SK-N-SH (cell line): ENCODE measurements around the gene ALDH4A1.

Source experiments
- POLR2AphosphoS5 ChIP-seq: IDR thresholded peaks from 2 replicates; pipeline ENCODE4 v1.6.1; 2012; ENCODE audit warnings: low read depth, low read length
- SMC3 ChIP-seq: IDR thresholded peaks from 2 replicates; pipeline ENCODE4 v1.6.1; 2012; ENCODE audit warnings: low read depth, low read length, improper control_type of control experiment
- TF ChIP-seq, protein P1 (sequence below): fragments of 200-600 bp; sonication (generic); IDR thresholded peaks from 2 replicates; pipeline ENCODE4 v1.6.1; 2017; ENCODE audit warnings: antibody characterized with exemption, mild to moderate bottlenecking, moderate library complexity

DNA sequence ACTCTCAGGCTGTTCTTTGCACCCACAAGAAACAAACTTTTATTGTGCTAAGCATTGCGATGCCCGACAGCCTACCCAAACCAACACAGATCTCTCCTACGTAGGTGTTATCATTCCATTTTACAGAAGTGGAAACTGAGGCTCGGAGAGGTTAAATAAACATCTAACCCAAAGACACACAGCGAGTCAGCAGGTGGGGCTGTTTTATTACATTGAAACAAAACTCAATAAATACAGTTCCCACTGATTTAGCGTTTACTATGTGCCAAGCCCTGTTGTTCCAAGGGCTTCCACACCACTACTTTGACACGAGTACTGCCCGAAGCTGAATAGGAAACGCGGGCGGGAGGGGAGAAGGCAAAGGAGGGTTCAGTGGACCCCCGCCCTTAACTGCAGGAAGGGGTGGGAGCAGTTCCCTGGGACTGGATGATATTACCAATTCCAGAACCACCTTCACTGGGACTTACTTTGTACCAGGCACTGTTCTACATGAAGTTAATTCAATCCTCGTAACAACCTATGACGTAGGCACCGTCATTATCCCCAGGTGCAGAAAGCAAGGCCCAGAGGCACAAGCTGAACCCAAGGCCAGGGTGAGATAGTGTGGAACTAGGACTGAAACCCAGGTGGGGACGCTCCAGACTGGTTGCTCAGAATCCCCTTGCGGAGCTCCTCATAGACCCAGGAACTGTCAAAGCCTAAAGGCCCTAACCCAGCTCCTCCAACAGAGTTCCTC, 19.3 kb upstream of the ALDH4A1 start:
- no peak for TF ChIP-seq SMC3
- TF ChIP-seq, protein P1, sequence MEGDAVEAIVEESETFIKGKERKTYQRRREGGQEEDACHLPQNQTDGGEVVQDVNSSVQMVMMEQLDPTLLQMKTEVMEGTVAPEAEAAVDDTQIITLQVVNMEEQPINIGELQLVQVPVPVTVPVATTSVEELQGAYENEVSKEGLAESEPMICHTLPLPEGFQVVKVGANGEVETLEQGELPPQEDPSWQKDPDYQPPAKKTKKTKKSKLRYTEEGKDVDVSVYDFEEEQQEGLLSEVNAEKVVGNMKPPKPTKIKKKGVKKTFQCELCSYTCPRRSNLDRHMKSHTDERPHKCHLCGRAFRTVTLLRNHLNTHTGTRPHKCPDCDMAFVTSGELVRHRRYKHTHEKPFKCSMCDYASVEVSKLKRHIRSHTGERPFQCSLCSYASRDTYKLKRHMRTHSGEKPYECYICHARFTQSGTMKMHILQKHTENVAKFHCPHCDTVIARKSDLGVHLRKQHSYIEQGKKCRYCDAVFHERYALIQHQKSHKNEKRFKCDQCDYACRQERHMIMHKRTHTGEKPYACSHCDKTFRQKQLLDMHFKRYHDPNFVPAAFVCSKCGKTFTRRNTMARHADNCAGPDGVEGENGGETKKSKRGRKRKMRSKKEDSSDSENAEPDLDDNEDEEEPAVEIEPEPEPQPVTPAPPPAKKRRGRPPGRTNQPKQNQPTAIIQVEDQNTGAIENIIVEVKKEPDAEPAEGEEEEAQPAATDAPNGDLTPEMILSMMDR, result peak; percentile 42
- TF ChIP-seq POLR2AphosphoS5, result no peak
